ENCODE results near the gene PSME1. TPM values are rescaled to one million over a fixed set of nuclear protein-coding genes. Genes with fewer than 3 reads are reported as not detected.

The PSME1 gene
- 62.9 and 93.7 TPM in 2 replicates for total RNA-seq

DNA sequence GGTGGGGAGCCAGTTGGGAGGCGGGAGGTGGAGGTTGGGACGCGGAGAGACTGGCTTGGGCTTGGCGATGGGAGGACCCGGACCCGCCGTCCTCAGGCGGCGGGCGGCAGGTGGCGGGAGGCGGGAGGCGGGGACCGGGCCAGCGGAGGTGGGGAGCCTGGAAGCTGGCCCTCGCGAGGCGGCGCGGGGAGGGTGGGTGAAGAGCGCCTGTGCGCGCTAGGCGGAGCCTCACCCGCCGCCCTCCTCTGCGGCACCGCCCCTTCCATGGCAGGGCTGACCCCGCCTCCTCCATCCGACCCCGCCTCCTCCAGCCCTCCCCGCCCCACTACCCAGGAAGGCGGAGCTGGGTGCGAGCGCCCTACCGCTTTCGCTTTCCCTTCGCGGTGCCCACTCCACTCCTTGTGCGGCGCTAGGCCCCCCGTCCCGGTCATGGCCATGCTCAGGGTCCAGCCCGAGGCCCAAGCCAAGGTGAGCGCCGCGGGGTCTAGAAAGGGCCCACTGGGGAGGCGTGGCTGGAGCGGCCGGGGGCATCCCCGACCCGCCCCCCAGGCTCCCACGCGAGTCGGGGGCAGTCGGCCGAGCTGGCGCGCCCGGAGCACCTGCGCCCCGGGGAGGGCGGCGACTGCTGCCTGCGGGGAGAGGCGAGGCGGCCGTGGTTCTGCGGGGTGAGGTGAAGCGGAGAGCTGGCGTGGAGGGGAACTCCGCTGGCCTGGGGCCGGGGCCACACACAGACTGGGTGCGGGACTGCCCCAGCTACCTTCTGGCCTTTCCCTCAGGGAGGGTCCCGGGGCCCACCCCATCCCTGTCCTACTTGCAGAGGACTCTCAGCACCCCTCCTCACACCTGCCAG is at the start of gene PSME1:
TSS of gene PSME1 (plus strand) at position 361 of the 850 bp plus-strand sequence. CDS start at position 430, 69 bp downstream.

DNA sequence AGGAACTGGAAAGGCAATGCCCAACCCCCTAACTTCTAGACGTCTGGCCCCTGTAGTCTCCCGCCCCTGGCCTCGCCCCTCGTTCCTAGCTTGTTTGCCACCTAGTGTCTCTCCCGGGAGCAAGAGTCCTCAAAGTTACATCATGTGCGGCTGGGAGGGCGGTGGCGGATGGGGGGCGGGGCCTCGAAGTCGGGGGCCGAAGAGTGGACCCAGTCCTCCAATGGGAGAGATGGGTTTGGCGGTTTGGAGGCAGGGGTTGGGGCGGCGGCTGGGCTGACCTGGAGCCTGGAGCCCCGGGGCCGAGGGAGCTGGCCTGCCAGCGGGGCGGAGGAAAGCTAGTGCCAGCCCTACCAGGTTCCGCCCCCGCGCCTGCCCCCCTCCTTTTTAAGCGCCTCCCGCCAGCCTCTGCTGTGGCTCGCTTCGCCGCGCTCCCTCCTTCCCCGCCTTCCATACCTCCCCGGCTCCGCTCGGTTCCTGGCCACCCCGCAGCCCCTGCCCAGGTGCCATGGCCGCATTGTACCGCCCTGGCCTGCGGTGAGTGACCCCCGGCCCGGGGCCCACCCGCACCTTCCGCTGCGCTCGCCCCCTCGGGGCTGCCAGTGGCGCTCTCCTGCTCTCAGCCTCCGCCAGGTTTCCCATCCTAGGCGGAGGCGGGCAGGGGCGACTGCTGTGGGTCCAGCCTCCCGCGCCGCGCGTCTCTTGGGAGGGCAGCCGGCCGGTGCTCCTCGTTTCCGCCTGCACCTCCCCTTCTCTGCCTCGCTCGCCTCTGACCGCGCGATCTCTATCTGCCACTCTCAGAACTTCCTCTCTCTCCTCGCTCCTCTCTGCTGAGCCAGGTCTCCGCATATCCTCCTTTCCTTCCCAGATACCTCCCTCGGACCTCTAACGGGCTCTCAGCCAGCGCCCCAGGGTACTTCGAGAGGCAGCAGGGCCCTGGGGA is 41.8 kb upstream of the PSME1 start, which contains the start of gene PCK2:
TSS of gene PCK2 (plus strand) at position 411 of the 940 bp plus-strand sequence. CDS start at position 506, 95 bp downstream.

GRCh38 chr14:24114532-24115421 is 21.2 kb upstream of the PSME1 start, which contains the start of the genes DCAF11 and NRL:
TSS of gene DCAF11 (plus strand) at chr14:24114777. CDS start at chr14:24115595, 818 bp downstream.
TSS of gene NRL (minus strand) at chr14:24114949. CDS start at chr14:24082848, 32,101 bp downstream.

DNA sequence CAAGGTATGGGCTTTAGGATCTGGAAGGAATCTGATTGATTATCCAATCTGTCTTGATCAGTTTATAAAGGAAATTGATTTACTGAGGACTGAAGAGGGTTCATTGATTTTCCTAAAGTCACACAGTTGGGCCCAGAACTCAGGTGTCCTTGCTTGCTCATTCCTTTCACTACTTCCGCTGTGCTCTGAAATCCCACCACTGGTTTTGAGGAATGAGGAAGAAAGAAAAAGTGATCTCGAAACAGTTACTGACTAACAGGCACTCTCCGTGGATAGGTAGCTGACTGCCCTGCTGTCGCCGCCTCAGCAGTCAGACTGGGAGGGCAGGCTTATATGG is 5.6 kb upstream of the PSME1 start, which contains the start of gene FITM1:
TSS of gene FITM1 (plus strand) at position 280 of the 337 bp plus-strand sequence. CDS start 905 bp downstream, outside the sequence.

DNA sequence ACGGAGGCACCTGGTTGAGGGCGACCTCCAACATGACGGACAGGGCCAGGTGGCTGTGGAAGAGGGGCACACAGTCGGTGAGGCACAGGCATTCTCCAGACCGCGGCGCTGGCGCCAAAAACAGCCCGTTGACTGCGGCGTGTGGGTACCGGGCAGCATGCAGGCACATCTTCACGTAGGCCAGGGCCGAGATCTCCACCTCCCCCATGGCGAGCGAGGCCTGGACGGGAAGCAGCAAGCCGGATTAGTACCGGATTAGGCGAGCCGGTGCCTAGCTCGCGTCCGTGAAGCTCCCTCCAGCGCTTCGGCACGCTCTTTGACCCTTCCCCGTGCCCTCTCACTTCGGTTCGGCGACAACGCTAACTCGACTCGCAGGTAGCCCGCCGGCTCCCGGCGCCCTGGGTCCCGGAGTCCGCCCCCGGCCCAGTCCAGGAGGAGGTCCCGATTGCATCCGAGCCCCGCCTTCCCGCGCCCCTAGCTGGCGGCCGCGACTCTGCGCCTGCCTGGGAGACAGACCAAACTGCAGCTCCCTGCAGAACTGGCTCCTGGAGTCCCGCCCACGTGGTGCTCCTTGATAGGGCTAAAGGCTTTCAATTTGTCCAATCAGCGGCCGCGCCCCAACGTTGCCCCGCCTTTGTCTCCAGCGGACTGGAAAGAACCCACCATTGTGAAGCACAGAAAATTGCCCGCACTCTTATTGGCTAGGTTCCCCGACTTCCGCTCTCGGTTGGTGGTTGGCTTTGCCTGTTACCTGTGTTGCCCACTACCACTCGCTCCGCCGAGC is 5.3 kb downstream of the PSME1 start, which contains the start of gene EMC9:
TSS of gene EMC9 (minus strand) at position 495 of the 784 bp plus-strand sequence. CDS start at position 208, 287 bp downstream.

DNA sequence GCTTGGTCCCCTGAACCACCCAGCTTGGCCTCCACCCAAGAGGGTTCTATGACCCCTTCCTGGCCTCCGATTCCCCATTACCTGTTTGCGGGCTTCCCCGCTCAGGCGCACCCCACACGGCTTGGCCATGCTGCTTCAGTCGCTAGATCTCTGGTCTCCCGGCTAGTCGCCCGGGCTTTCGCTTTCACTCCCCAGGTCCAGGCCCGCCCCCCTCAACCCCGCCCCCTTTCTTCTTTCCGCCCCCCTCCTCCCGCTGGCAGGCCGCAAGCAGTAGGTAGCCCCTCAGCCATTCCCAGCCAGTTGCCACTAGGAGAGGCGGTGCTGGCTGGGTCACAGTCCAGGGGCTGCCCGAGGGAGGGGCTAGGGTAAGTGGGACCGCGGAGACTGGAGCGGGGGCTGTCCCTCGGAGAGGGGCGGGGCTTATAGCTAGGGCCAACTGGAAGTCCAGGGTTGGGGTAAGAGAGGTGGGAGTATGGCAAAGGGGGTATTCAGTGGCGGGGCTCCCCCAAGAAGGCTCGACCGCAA is 10.5 kb downstream of the PSME1 start, which contains the start of gene PSME2:
TSS of gene PSME2 (minus strand) at position 158 of the 525 bp plus-strand sequence. CDS start at position 129, 29 bp downstream.

DNA sequence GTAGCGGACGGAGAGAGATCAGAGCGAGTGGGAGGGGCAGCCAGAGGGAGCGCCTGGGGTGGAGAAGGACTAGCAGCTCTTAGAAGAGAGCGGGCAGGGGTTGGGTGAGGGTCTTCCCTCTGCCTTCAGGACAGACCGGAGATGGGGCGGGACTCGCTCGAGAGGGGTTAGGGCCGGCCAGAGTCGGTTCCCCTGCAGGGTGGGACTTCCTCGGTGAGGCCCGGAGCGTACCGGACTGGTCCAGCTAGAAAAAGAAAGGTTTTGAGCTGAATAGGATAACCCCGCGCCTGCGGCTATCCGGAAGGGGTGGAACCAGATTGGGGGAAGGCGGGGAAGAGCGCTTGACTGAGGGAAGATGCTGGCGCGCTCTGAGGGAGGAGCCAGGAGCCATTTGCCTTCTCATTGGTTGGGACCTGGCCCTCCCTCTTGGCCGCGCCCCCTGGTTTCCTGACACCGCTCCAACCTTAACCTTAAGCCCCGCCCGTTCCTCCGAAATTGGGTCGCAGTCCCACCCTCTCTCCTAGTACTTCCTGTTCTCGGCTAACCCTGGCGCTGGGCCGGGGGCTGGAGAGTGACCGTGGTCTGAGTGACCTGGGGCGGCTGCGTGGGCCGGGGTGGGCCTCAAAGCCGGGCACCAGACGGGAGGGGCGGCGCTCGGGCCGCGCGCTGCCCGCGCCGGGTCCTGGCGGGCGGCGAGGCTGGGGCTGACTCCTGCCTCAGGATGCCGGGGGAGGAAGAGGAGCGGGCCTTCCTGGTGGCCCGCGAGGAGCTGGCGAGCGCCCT is 11.2 kb downstream of the PSME1 start, which contains the start of gene RNF31:
TSS of gene RNF31 (plus strand) at position 521 of the 783 bp plus-strand sequence. CDS start at position 722, 201 bp downstream.

DNA sequence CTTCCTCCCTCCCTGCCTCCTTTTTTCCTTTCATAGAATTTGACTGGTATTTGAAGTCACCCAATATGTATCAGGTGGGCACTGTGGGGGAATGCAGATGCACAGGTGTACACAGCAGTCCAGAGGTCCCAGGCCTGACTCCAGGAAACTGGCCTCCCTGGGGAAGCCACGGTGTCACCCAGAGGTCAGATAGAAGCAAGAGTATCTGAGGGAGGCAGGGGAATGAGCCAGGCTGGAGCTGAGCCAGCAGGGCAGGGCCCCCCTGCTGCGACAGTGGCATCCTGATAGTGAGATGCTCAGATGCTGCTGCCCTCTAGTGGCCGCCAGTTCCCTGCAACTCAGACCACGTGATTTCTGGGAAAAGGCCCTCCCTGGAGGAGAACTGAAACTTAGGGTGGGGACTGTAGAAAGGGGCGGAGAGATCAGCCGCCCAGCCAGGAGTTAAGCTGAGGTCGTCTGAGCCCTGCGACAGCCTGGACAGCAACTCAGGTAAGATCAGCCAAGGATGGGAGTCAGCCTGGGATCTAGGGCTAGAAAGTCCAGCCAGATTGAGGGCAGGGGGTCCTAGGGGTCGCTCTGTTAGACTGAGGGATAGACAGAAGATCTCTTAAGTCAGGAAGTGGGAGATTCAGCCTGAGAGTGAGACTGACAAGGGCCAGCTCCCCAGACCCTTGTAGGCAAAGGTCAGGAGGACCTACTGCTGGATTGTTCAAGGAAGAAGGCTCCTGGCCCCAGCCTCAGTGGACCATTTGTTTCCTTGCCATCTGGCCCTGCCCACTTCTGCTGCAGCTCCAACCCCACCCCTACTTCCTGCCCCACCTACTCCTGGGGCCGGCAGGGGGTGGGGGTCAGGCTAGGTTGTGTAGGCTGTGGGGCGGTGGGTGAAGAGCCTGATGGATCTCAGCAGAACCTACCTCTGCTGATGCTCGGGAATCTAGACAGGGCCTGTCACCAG is 25.1 kb downstream of the PSME1 start, which contains the start of gene IRF9:
TSS of gene IRF9 (plus strand) at position 416 of the 955 bp plus-strand sequence. CDS start 880 bp downstream, outside the sequence.

DNA sequence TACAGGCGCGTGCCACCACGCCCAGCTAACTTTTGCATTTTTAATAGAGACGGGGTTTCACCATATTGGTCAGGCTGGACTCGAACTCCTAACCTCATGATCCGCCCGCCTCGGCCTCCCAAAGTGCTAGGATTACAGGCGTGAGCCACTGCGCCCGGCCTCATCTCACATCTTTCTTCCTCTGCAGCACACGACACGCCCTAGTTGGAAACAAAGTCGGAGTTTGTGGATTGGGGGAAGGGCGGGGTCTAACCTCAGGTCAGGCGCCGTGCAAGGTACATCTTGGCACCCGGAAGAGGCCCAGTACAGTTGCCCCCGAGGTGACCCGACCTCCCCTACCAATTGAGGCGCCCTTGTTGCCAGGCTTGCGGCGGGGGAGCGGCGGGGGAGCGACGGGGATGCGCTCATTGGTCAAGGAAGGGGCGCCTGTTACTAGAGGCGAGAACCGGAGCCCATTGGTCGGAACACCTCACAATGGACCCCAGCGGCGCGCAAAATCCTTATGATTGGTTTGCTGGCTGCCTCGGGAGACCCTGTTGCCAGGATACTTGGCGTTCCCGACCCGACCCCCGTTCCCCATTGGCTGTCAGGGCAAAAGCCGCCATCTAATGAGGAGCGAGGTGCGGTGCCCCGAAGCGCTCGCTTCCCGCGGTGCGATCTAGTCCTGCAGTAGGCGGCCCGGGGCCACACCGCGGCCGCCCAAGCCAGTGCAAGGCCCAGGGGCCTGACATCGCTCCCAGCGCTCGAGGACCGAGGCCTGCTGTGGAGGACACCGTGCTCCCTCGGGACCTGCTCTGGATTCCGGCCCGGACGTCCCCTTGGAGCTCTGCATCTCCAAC is 35.6 kb downstream of the PSME1 start, which contains the start of gene REC8:
TSS of gene REC8 (plus strand) at position 659 of the 839 bp plus-strand sequence. CDS start 473 bp downstream, outside the sequence.

Small RNAs within 50 kb of the gene (small RNA-seq; reads per million reads assigned to genes)
- 0.19 reads per million for gene IPO4
- not detected for gene IRF9
- gene RNA5SP383 = 0.22 reads per million

Other genes starting within 250 kb of the PSME1 start
- 35.0 and 41.2 TPM in 2 replicates for gene DHRS4, start 182.4 kb upstream of the PSME1 start, total RNA-seq
- 9.2 and 11.0 TPM in 2 replicates for gene DHRS4L2, start 147.3 kb upstream of the PSME1 start, total RNA-seq
- gene CARMIL3, start 84.2 kb upstream of the PSME1 start, total RNA-seq = under 0.01 TPM in 1 of 2 replicates, not detected in the other
- gene CPNE6, start 64.6 kb upstream of the PSME1 start, total RNA-seq = not detected in 2 replicates
- 10.3 and 13.9 TPM in 2 replicates for gene PCK2, start 41.9 kb upstream of the PSME1 start, total RNA-seq
- gene DCAF11, start 21.4 kb upstream of the PSME1 start, total RNA-seq = 44.5 and 46.1 TPM in 2 replicates
- gene NRL, start 21.2 kb upstream of the PSME1 start, total RNA-seq = 0.78 and 1.1 TPM in 2 replicates
- 0.37 TPM in 1 of 2 replicates, not detected in the other for gene FITM1, start 5.5 kb upstream of the PSME1 start, total RNA-seq
- 12.1 and 13.3 TPM in 2 replicates for gene EMC9, start 5.4 kb downstream of the PSME1 start, total RNA-seq
- 72.1 and 87.5 TPM in 2 replicates for gene PSME2, start 10.4 kb downstream of the PSME1 start, total RNA-seq
- gene RNF31, start 11.3 kb downstream of the PSME1 start, total RNA-seq = 40.8 and 43.8 TPM in 2 replicates
- gene IRF9, start 25.1 kb downstream of the PSME1 start, total RNA-seq = 38.3 and 59.5 TPM in 2 replicates
- 1.8 TPM in 2 replicates for gene REC8, start 35.9 kb downstream of the PSME1 start, total RNA-seq
- 74.6 and 97.4 TPM in 2 replicates for gene IPO4, start 52.6 kb downstream of the PSME1 start, total RNA-seq
- 53.2 and 56.2 TPM in 2 replicates for gene TM9SF1, start 59.2 kb downstream of the PSME1 start, total RNA-seq
- under 0.01 and 0.20 TPM in 2 replicates for gene TSSK4, start 69.5 kb downstream of the PSME1 start, total RNA-seq
- 10.0 and 10.3 TPM in 2 replicates for gene CHMP4A, start 77.3 kb downstream of the PSME1 start, total RNA-seq
- 10.8 and 14.7 TPM in 2 replicates for gene MDP1, start 79.9 kb downstream of the PSME1 start, total RNA-seq
- gene NEDD8, start 96.2 kb downstream of the PSME1 start, total RNA-seq = 84.3 and 102 TPM in 2 replicates
- 54.2 and 64.3 TPM in 2 replicates for gene GMPR2, start 96.7 kb downstream of the PSME1 start, total RNA-seq
- gene TINF2, start 106.4 kb downstream of the PSME1 start, total RNA-seq = 37.7 and 46.3 TPM in 2 replicates
- gene TGM1, start 127.0 kb downstream of the PSME1 start, total RNA-seq = 0.78 and 1.1 TPM in 2 replicates
- gene RABGGTA, start 135.4 kb downstream of the PSME1 start, total RNA-seq = 22.4 and 30.1 TPM in 2 replicates
- 10.0 and 16.2 TPM in 2 replicates for gene DHRS1, start 163.6 kb downstream of the PSME1 start, total RNA-seq
- 19.1 and 27.2 TPM in 2 replicates for gene NOP9, start 163.7 kb downstream of the PSME1 start, total RNA-seq
- 1.2 and 2.2 TPM in 2 replicates for gene CIDEB, start 171.8 kb downstream of the PSME1 start, total RNA-seq
- 5.3 and 5.5 TPM in 2 replicates for gene LTB4R2, start 173.9 kb downstream of the PSME1 start, total RNA-seq
- 1.4 and 2.2 TPM in 2 replicates for gene LTB4R, start 175.3 kb downstream of the PSME1 start, total RNA-seq
- gene ADCY4, start 198.9 kb downstream of the PSME1 start, total RNA-seq = 3.7 and 11.5 TPM in 2 replicates
- gene RIPK3, start 203.8 kb downstream of the PSME1 start, total RNA-seq = 3.7 TPM in 2 replicates
- gene NFATC4, start 232.0 kb downstream of the PSME1 start, total RNA-seq = 53.3 and 54.0 TPM in 2 replicates

Measured in subcutaneous preadipocyte (primary cell).